HG03060 (cell line): Measurements from ENCODE around the gene MRPS25.

ENCODE experiments used
- ATAC-seq: cut with Tn5 transposase; IDR thresholded peaks from one replicate; pipeline ENCODE4 v1.9.1; 2021; ENCODE audit warnings: low read depth, moderate number of reproducible peaks; ENCODE audit not compliant: unreplicated experiment

MRPS25 gene

GRCh38 chr3:15086263-15086662 is 21.1 kb upstream of the MRPS25 start:
- no peak for ATAC-seq

- no peak for ATAC-seq
Observed at GRCh38 chr3:15083252-15083651, 18.1 kb upstream of the MRPS25 start.

GRCh38 chr3:15081960-15082664 is 17.0 kb upstream of the MRPS25 start:
- no peak for ATAC-seq

GRCh38 chr3:15079091-15079490 is 14.0 kb upstream of the MRPS25 start:
- no peak for ATAC-seq

DNA sequence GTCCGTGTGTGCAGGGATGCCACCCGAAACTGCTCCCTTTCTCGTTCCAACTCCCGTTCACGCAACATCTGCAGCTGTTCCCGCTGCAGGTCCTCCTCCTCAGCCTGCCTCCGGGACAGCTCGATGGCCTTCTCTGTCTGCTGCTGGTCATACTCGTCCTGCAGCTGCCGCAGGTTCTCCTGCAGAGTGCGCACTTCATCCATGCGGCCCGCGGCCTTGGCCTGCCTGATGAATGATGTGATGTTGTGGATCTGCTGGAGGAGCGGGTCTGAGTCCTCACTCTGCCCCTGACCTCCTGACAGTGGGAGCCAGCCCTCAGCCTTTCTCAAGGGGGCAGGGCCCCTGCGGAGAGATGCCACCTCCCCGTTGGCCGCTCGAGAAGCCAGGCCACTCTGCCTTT is 9.4 kb upstream of the MRPS25 start:
- ATAC-seq = no peak

- no peak for ATAC-seq
Observed at GRCh38 chr3:15071699-15072098, 6.6 kb upstream of the MRPS25 start.

GRCh38 chr3:15069441-15069840 is 4.3 kb upstream of the MRPS25 start:
- ATAC-seq = no peak

- no peak for ATAC-seq
Observed at GRCh38 chr3:15066467-15066866, 1.4 kb upstream of the MRPS25 start.

- no peak for ATAC-seq
Observed at GRCh38 chr3:15065550-15066007, 464 bp upstream of the MRPS25 start.

GRCh38 chr3:15064299-15064834 is 748 bp downstream of the MRPS25 start:
- no peak for ATAC-seq

DNA sequence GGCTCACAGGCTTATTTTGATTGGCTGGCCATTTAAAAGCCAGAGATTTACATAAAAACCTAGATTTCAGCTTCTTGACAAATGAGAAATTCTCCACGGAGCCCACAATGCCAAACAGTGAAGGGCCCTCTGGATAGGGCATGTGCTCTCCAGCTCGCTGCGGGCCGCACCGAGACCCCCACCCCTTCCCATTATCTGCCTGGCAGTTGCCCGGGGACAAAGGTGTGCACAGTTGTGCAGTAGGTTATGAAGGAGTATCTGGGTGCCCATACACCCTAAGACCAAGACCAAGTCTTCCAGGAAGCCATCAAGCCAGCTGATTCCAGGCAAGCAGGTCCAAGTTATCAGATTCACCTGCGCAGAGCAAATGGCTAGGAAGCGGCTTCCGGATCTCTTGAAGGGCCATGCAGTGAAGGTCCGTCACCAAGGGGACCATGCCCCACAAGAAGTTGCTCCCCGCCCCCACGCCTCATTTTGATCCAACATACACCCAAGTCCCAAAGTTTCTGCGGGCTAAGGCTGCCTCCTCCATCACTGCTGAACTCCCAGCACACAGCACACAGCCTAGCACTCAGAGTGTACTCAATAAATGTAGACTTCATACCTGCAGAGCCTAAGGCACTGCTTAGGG is 1.3 kb downstream of the MRPS25 start:
- no peak for ATAC-seq

DNA sequence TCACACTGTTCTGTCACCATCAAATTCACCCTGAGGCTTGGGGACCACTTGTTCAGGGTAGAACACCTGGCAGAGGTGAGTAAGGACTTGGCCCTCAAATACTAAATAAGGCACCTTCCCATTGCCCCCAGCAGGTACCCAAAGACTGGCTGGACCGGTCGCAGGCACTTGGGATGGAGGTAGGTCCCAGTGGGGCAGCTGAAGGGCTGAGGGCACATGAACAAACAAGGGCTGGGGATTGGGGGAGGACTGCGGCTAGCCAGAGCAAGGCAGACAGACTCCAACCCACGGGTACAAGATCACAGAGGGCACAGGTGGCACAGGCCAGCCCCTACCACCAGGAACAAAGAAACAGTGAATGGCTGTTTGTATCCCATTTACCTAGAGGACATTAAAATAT is 1.9 kb downstream of the MRPS25 start:
- no peak for ATAC-seq

DNA sequence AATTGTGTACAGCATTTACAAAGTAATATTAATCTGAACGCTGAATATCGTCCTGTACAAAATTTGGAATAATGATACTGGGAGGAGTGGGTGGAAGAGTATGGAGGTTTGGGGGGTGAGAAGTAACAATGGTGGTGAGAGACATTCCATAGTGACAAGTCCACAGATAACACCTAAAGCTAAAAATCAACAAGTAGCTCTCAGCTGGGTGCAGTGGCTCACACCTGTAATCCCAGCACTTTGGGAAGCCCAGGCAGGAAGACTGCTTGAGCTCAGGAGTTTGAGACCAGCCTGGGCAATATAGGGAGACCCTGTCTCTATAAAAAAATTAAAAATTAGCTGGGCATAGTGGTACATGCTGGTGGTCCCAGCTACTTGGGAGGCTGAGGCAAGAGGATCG is 5.1 kb downstream of the MRPS25 start:
- ATAC-seq = no peak

DNA sequence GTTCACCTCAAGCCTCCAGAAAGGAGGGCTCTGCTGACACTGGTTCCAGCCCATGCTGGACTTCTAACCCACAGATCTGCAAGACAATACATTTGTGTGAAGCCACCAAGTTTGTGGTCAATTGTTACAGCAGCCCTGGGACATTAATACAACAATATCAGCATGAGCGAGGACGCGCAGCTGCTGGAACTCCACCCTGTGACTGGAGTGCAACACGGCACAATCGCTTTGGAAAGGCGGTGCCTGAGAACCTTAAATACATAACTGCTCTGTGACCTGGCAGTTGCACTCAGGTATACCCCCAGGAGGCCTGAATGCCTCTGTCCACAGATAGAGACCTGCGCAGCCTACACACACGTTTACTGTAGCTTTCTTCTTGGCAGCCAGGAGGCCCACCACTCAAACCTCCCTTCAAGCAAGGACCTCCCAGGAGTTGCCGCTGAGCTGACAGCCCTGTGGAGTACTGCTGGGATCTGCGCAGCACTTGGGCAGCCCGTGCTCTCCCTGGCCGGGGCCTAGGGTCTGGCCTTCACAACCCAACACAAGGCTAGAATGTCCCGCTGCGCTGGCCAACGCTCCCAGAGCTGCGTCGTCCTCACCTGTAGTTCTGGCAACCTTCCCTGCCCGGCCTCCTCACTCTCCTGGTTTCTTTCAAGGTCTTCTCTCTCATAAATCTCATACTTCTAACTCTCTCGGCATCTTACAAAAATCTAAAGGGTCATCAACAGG is 8.3 kb downstream of the MRPS25 start:
- ATAC-seq = no peak

- ATAC-seq = peak; percentile 45
Observed at GRCh38 chr3:15055019-15055557, 10.0 kb downstream of the MRPS25 start.

DNA sequence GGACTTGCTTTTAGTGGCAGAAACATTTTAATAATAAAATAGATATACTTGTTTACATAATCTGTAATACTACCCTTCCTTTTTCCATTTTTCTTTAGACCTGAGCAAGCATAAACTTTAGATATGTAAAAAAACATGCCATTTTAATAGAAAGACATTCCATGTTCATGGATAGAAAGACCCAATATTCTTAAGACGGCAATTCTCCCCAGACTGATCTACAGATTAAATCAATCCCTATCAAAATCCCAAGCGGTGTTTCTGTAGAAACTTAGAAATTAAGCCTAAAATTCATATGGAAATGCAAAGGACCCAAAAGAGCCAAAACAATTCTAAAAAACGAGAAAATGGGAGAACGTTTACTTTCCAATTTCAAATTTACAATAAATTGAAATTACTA is 11.6 kb downstream of the MRPS25 start:
- no peak for ATAC-seq

DNA sequence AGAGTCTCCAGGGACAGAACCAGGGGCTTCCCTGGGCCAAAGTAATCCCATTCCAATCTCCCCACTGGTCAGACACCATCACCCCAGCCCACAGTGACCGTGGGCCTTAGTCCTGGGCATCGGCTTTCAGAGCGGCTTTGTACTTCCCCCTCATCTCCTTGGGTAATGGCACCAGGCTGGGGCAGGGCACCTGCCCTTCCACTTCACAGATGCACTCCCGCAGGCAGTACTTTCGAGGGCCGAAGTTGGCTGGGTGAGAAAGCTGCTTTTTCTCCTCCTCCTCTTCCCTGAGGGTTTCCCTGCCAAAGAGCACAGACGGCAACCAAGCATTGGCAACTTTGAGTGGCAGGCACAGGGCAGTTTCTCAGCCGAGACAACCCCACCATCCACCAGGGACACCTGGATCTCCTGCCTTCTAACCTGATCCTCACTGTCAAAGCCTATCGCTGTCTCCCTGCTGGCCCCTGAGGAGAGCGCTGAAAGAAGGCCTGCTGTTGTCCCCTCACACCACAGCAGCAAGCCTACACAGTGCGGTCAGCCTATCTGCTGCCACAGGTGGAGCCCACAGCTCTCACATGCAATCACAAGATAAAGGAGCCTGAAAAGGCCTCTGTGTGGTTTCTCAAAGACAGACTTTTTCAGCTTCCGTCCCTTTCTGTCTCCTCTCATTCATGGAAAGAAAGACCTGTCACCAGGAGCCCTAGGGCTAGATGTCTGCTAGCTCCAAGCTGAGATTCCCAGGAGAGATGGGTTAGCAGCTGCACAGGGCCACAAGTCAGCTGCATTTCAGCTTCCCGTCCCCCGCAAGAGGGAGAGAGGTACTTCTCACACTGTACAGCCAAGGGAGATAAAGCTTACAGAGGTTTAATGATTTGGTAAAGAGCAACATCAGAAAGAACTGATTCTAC is 12.5 kb downstream of the MRPS25 start:
- no peak for ATAC-seq

DNA sequence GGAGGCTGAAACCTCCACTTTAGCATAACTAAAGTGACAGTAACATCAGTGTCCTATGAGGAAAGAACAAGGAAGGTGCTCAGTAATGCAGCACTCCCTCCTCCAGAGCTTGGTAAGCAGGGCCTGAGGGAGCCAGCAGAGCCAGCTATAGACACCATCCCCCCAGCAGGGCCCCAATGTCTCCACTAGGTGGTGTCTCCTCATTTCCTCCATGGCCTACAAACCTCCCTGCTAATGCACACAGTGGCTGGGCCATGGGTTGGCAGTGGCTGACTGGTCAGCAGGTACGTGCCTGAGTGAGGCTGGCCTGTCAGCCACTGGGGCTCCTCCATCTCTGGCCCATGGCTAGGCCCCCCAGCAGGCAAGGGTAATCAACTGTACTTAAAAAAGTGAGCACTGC is 13.6 kb downstream of the MRPS25 start:
- ATAC-seq = no peak

DNA sequence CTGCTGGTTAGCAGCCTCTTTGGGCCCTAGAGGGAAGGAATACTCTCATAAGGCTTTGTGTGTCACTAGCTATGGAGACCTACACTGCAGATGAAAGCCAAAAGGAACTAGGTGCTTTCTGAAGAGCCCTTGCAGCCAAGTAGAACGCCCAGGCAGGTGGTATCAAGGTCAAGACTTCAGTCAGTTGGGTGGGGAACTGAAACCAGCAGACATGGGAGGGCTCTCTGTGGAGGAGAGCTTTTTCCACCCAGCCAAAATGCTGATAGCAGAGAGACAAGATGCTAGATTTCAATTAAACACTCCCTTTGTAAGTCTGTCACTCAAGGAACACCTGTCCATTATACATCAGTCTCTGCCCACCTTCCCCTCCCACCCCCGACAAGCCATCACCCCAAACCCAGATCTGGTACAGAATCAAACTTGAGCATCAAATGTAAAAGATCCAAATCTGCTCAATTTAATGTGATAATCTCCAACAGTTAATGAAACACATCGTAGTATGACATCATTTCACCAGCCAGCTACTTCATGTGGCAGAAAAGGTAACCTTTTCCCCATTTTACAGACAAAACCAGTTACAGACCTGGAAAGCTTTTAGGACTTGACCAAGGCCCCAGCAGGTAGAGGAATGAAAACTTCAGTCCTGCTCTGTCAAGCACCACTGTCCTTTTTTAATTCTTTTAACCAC is 14.6 kb downstream of the MRPS25 start:
- ATAC-seq = peak; percentile 58

GRCh38 chr3:15049584-15049983 is 15.5 kb downstream of the MRPS25 start:
- no peak for ATAC-seq
